GM12891 (cell line): ENCODE results near the gene NKTR.

Experiments used
- DNase-seq: peaks from one replicate; pipeline ENCODE4 v3.0.0; 2011; ENCODE audit warnings: low spot score; ENCODE audit not compliant: insufficient read length
- FAIRE-seq: peaks from 2 replicates; lab custom pipeline; 2011; peaks lifted over from hg19 to GRCh38; lab: Jason Lieb, UNC
- PAX5 ChIP-seq: IDR thresholded peaks from 2 replicates; pipeline ENCODE4 v1.6.1; 2011; ENCODE audit warnings: low read length, moderate library complexity, mild to moderate bottlenecking; ENCODE audit not compliant: insufficient read depth, severe bottlenecking
- POLR2A ChIP-seq: IDR thresholded peaks from 2 replicates; pipeline ENCODE4 v1.6.1; 2011; ENCODE audit warnings: low read depth, low read length, control low read depth
- POLR2AphosphoS5 ChIP-seq: IDR thresholded peaks from 2 replicates; pipeline ENCODE4 v1.6.1; 2011; ENCODE audit warnings: low read depth, low read length, control low read depth
- POU2F2 ChIP-seq: IDR thresholded peaks from 2 replicates; pipeline ENCODE4 v1.6.1; 2011; ENCODE audit warnings: low read depth, mild to moderate bottlenecking, control low read depth, low read length, moderate library complexity
- SPI1 ChIP-seq: IDR thresholded peaks from 2 replicates; pipeline ENCODE4 v1.6.1; 2011; ENCODE audit warnings: low read depth, low read length, control low read depth
- TAF1 ChIP-seq: IDR thresholded peaks from 2 replicates; pipeline ENCODE4 v1.6.1; 2011; ENCODE audit warnings: low read depth, low read length, control low read depth

NKTR gene

DNA sequence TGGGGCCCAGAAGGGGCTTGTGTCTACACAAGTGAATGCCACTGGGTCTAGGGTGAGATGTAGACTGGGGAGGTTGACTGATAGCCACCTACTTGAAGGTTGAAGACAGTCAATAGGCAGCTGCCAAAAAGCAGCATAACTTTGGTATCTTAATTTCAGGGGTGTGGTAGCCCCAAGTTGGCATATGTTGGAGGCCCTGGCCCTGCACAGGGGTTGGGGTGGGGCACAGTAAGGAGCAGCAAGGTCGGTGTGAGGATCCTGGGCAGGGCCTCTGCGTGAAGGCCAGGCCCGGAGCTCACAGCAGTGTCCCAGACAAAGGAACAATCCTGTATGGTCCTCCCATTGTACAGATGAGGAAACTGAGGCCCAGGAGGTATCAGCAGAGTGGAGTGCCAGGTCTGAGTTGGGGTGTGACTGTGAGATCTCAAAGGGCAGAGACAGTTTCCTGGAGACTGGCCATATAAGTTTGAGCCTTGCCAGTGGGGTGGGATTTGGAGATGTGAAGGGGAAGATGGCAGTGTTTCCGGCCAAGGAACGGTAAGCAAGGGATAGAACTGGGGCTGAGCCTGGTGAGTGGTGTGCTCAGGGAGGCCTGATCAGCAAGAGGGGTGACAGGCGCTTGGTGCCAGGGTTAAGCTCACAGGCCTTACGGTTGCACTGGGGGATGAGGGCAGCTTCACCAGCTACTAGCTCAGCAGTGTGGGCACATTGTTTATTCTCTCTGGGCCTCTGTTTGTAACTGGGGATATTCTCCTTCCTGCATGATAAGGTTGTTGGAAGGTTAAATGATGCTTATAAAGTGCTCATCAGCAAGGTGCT lies 86.6 kb downstream of the NKTR start:
- TF ChIP-seq POLR2AphosphoS5 (no peak), TAF1 (no peak), SPI1 (no peak), POU2F2 (no peak)
- DNase-seq (no peak), FAIRE-seq (no peak)

- TF ChIP-seq TAF1: no peak
- FAIRE-seq: no peak
These were observed 87.5 kb downstream of the NKTR start for GRCh38 chr3:42688016-42688415.

DNA sequence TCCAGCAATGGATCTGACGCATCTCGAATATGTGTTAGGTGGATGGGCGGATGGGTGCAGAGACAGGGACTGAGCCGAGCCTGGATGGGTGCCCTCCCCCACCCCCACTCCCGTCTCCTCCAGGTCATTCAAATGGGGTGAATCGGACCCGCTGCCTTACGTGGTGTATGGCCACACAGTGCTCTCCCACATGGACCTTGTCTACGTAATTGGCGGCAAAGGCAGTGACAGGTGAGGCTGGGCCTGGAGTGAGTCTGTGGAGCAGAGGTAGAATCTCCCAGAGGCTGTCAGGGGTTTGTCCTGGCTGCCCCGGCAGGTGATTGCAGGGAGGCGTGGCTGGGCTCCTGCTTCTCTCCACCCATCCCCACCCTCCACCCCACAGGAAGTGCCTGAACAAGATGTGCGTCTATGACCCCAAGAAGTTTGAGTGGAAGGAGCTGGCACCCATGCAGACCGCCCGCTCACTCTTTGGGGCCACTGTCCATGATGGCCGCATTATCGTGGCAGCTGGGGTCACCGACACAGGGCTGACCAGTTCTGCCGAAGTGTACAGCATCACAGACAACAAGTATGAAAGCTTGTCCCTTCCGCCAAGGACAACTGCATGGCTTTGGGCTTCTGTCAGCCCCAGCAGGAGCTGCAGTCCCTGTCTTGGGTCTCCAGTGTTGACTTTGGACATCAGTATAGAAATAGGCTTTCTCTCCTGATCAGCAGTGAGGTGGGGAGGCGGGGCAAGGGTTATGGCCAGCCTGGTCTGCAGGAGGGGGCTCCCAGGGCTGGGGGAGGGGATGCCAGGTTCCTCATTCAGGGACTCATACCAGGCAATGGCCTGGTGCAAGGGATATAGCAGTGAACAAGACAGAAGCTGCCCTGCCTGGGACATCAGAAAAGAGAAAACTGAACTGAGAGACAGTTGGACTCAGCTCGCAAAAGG lies 88.3 kb downstream of the NKTR start:
- FAIRE-seq: no peak

More at GRCh38 chr3:42688016-42688415, 87.5 kb downstream of the NKTR start:
- DNase-seq: no peak

GRCh38 chr3:42689421-42690014 lies 89.0 kb downstream of the NKTR start:
- TF ChIP-seq POU2F2 (no peak), TAF1 (no peak), SPI1 (no peak), PAX5 (no peak), POLR2AphosphoS5 (no peak), POLR2A (no peak)
- no peak for DNase-seq
- no peak for FAIRE-seq

More for the DNA sequence above, 88.3 kb downstream of the NKTR start:
- TF ChIP-seq POLR2A (no peak), POLR2AphosphoS5 (no peak), POU2F2 (no peak), TAF1 (no peak), SPI1 (no peak), PAX5 (no peak)
- DNase-seq: no peak

- FAIRE-seq: no peak
- TF ChIP-seq POLR2AphosphoS5 (no peak), PAX5 (no peak), SPI1 (no peak), POLR2A (no peak), POU2F2 (no peak), TAF1 (no peak)
- no peak for DNase-seq
These were observed 89.7 kb downstream of the NKTR start for GRCh38 chr3:42690191-42690590.

GRCh38 chr3:42690766-42691680 lies 90.5 kb downstream of the NKTR start:
- no peak for FAIRE-seq
- TF ChIP-seq POLR2AphosphoS5: no peak
- TF ChIP-seq POLR2A: no peak
- no peak for TF ChIP-seq POU2F2
- TF ChIP-seq TAF1: no peak
- TF ChIP-seq PAX5: no peak
- no peak for TF ChIP-seq SPI1
- DNase-seq: peak; percentile 11

DNA sequence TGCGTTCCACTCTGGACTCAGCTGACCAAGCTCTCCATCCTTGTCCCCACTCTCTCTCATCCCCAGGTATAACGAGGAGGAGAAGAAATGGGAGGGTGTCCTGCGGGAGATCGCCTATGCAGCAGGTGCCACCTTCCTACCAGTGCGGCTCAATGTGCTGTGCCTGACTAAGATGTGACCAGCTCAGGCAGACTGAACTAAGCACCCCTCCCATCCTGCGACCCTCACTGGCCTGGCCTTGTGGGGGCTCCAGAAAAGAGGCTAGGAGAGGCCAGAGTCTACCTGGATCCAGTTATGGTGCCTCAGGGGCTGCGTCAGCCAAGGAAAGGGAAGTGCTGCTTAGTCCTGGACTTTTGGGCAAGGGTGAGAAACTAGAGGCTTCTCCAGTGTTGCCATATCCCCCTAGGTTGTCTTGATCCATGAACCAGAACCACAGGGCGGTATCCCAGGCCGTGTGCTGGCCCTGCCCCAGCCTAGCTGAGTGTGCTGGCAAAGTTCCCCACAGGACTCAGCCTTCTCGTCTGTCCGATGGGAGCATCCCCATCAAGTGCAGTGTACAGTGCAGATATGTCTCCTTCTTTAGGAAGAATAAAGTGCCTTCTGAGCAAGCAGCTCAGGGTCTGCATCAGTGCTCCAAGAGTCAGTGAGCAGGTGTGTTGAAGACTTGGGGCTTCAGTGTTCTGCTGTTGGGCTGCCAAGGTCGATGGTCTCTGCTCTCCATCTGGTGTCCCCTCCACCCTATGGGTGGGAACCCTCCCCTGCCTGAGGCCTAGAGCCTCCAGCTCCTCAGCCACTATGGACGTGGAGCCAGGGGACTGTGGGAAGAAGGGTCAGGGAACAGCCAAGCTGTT lies 91.6 kb downstream of the NKTR start:
- FAIRE-seq: no peak
- TF ChIP-seq PAX5: no peak
- peak; percentile 5 for DNase-seq

DNA sequence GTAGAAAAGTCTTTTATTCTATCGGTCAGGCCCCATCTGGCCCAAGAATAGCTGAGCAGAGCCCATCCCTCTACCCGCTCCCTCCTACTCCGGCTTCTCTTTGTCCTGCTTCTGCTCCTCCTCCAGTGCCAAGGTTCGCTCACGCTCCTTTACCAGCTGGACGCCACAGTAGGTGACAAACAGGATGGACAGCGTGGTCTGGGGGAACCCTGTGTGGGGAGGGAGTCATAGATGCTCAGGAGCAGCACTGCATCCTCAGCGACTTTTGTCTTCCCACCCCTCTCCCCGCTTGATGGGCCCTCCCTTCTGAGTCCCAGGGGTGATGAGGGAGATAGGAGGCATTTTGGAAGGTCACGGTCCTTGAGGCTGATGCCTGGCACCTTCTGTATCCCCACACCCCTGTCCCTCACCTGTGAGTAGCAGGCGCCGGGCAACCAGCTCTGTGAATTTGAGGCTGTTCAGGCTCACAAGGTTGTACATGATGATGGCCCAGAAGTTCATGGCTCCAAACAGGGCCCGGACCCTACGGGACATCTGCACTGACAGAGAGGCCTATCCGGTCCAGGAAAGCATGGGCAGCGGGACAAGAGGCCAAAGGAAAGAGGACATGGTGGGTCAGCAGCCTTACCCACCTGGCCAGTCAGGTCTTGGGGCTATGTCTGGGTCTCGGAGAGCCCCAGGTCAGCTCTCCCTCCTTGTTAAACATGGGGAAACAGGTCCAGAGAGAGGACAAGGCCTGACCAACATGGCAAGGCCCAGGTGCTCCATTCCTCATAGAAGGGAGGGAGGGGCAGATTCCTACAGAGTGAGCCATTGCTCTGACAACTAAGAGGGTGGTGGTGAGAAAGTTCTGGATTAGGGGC lies 92.4 kb downstream of the NKTR start:
- TF ChIP-seq POLR2A: no peak
- TF ChIP-seq POU2F2: no peak
- no peak for TF ChIP-seq PAX5
- FAIRE-seq (no peak), DNase-seq (no peak)
